ENCODE data around the gene MSH3.

Gene MSH3

DNA sequence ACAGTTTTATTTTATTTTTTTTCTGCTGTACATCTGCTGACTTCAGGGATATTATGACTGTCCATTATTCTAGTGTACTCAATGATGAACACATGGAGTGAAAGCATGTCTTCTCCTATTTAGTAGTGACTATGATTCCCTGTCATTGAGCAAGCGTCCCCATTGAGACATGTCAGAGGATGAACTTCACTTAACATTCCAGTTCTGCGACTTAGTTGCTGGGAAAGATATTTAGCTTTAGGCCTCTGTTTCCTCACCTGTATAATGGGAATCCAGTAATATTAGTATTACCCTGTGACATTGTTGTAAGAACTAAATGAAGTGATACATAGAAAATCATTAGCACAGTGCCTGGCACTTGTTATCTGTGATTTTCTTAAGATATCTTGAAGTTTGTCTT lies 145.1 kb downstream of the MSH3 start:
- TF ChIP-seq NFIC (IDR thresholded peaks at IDR 0.05) (no peak), REST (IDR thresholded peaks at IDR 0.05; ENCODE audit: low read depth) (no peak), EGR1 (IDR thresholded peaks at IDR 0.05) (no peak), RAD21 (IDR thresholded peaks at IDR 0.05; ENCODE audit: low read depth) (no peak), CREB1 (IDR thresholded peaks at IDR 0.05; ENCODE audit: low read depth) (no peak)

GRCh38 chr5:80804332-80804731 lies 149.9 kb downstream of the MSH3 start:
- TF ChIP-seq NFIC (IDR thresholded peaks at IDR 0.05) (no peak), REST (IDR thresholded peaks at IDR 0.05; ENCODE audit: low read depth) (no peak), TAF1 (IDR thresholded peaks at IDR 0.05; ENCODE audit: low read depth) (no peak), FOXM1 (IDR thresholded peaks at IDR 0.05; ENCODE audit: borderline replicate concordance, low read depth) (no peak), EGR1 (IDR thresholded peaks at IDR 0.05) (no peak), CREB1 (IDR thresholded peaks at IDR 0.05; ENCODE audit: low read depth) (no peak), YY1 (IDR thresholded peaks at IDR 0.05; ENCODE audit: low read depth) (no peak), ZBTB7A (IDR thresholded peaks at IDR 0.05; ENCODE audit: low read depth) (no peak), TCF12 (IDR thresholded peaks at IDR 0.05; ENCODE audit: low read depth) (no peak), EP300 (IDR thresholded peaks at IDR 0.05; ENCODE audit: borderline replicate concordance) (no peak)
- TF ChIP-seq, protein P1, sequence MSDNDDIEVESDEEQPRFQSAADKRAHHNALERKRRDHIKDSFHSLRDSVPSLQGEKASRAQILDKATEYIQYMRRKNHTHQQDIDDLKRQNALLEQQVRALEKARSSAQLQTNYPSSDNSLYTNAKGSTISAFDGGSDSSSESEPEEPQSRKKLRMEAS (IDR thresholded peaks at IDR 0.05) = no peak

- TF ChIP-seq RAD21 (IDR thresholded peaks at IDR 0.05; ENCODE audit: low read depth) (no peak), FOXM1 (IDR thresholded peaks at IDR 0.05; ENCODE audit: borderline replicate concordance, low read depth) (no peak), TCF12 (IDR thresholded peaks at IDR 0.05; ENCODE audit: low read depth) (no peak), ZBTB7A (IDR thresholded peaks at IDR 0.05; ENCODE audit: low read depth) (no peak), TEAD4 (IDR thresholded peaks at IDR 0.05) (no peak), CEBPB (IDR thresholded peaks at IDR 0.05) (no peak), EP300 (IDR thresholded peaks at IDR 0.05; ENCODE audit: borderline replicate concordance) (no peak), YY1 (IDR thresholded peaks at IDR 0.05; ENCODE audit: low read depth) (no peak), NFIC (IDR thresholded peaks at IDR 0.05) (no peak), EGR1 (IDR thresholded peaks at IDR 0.05) (no peak), REST (IDR thresholded peaks at IDR 0.05; ENCODE audit: low read depth) (no peak), CREB1 (IDR thresholded peaks at IDR 0.05; ENCODE audit: low read depth) (no peak)
- TF ChIP-seq, protein P1 (IDR thresholded peaks at IDR 0.05) = no peak
Observed at GRCh38 chr5:80805038-80805437, 150.6 kb downstream of the MSH3 start.

- no peak for TF ChIP-seq NFIC (IDR thresholded peaks at IDR 0.05)
- no peak for TF ChIP-seq ZBTB7A (IDR thresholded peaks at IDR 0.05; ENCODE audit: low read depth)
- no peak for TF ChIP-seq TAF1 (IDR thresholded peaks at IDR 0.05; ENCODE audit: low read depth)
- no peak for TF ChIP-seq TEAD4 (IDR thresholded peaks at IDR 0.05)
- no peak for TF ChIP-seq TCF12 (IDR thresholded peaks at IDR 0.05; ENCODE audit: low read depth)
- TF ChIP-seq USF1 (IDR thresholded peaks at IDR 0.05) = no peak
- no peak for TF ChIP-seq CREB1 (IDR thresholded peaks at IDR 0.05; ENCODE audit: low read depth)
- no peak for TF ChIP-seq CEBPB (IDR thresholded peaks at IDR 0.05)
- TF ChIP-seq EP300 (IDR thresholded peaks at IDR 0.05; ENCODE audit: borderline replicate concordance) = no peak
- TF ChIP-seq RAD21 (IDR thresholded peaks at IDR 0.05; ENCODE audit: low read depth) = no peak
- no peak for TF ChIP-seq REST (IDR thresholded peaks at IDR 0.05; ENCODE audit: low read depth)
- no peak for TF ChIP-seq EGR1 (IDR thresholded peaks at IDR 0.05)
- TF ChIP-seq, protein P1 (IDR thresholded peaks at IDR 0.05) = no peak
- TF ChIP-seq FOXM1 (IDR thresholded peaks at IDR 0.05; ENCODE audit: borderline replicate concordance, low read depth) = no peak
- TF ChIP-seq YY1 (IDR thresholded peaks at IDR 0.05; ENCODE audit: low read depth) = no peak
Observed at GRCh38 chr5:80806929-80807328, 152.5 kb downstream of the MSH3 start.
